ENCODE data around the gene PDE4B.

DNA sequence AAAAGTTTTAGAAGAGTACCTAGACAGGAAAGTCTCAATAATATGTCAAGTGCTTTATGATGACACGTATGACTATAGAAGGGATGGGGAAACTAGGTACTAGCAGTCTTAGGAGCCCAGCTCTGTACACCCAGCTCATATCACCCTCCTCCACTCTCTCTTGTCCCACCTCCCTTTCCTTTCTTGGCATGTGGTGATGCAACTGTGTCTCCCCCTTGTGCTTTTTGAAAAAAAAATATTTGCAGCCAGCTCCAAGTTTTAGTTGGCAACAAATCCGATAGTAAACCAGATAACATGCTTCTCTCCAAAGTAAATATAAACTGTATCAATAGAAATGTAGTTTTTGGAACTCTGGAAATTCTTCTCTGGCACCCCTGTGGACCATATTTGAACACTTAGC lies 280.7 kb downstream of the PDE4B start:
- no peak for TF ChIP-seq POLR2AphosphoS5 (IDR thresholded peaks at IDR 0.05; ENCODE audit: insufficient read depth in 1 of 2, low read depth in 1 of 2)
- no peak for TF ChIP-seq CTCF (IDR thresholded peaks at IDR 0.05)
- no peak for TF ChIP-seq POLR2A (IDR thresholded peaks at IDR 0.05)

All from vagina (tissue), 2 donors.